GM19397 (cell line): Measurements from ENCODE around the gene RHOF.
"Not testable (repeated sequence)": the region's sequence is repeated elsewhere in the genome, so short reads cannot be mapped to it uniquely, and the experiment has no call there.

ENCODE experiments used
- ATAC-seq: cut with Tn5 transposase; IDR thresholded peaks from one replicate; pipeline ENCODE4 v1.9.1; 2021; ENCODE audit warnings: mild to moderate bottlenecking, moderate library complexity; ENCODE audit not compliant: unreplicated experiment

The RHOF gene

GRCh38 chr12:121793838-121794533 is 498 bp upstream of the RHOF start:
- peak; percentile 49 for ATAC-seq

- ATAC-seq = no peak
Measured at GRCh38 chr12:121792607-121793439, 665 bp downstream of the RHOF start.

- no peak for ATAC-seq
Measured at GRCh38 chr12:121791671-121792551, 1.6 kb downstream of the RHOF start.

GRCh38 chr12:121790785-121791184 is 2.7 kb downstream of the RHOF start:
- not testable (repeated sequence) for ATAC-seq

GRCh38 chr12:121789800-121790728 is 3.4 kb downstream of the RHOF start:
- peak; percentile 42 for ATAC-seq

- ATAC-seq = no peak
Measured at GRCh38 chr12:121789233-121789781, 4.2 kb downstream of the RHOF start.

- ATAC-seq = no peak
Measured at GRCh38 chr12:121788176-121788818, 5.2 kb downstream of the RHOF start.

- no peak for ATAC-seq
Measured at GRCh38 chr12:121787063-121788025, 6.1 kb downstream of the RHOF start.

- ATAC-seq = no peak
Measured at GRCh38 chr12:121786440-121786825, 7.1 kb downstream of the RHOF start.

- ATAC-seq = no peak
Measured at GRCh38 chr12:121784460-121784859, 9.0 kb downstream of the RHOF start.

GRCh38 chr12:121783766-121784165 is 9.7 kb downstream of the RHOF start:
- ATAC-seq = no peak

- ATAC-seq = no peak
Measured at GRCh38 chr12:121781998-121782979, 11.2 kb downstream of the RHOF start.

- no peak for ATAC-seq
Measured at GRCh38 chr12:121781484-121781997, 11.9 kb downstream of the RHOF start.

- ATAC-seq = no peak
Measured at GRCh38 chr12:121780429-121780828, 13.1 kb downstream of the RHOF start.

GRCh38 chr12:121779422-121779895 is 14.0 kb downstream of the RHOF start:
- ATAC-seq = no peak

- ATAC-seq = no peak
Measured at GRCh38 chr12:121778567-121779421, 14.7 kb downstream of the RHOF start.
